Measurements from ENCODE around the gene VPS51. TPM values are rescaled to one million over a fixed set of nuclear protein-coding genes. Genes with fewer than 3 reads are reported as not detected.
A peak's percentile ranks its signal among the peaks of the same experiment; 100 is the strongest.

VPS51 gene
- total and polyA plus RNA-seq, 2 of the 13 experiments (the other 11 are each of a cell fraction or from before 2014, with no cell fraction given) = 76.3 to 90.6 TPM

DNA sequence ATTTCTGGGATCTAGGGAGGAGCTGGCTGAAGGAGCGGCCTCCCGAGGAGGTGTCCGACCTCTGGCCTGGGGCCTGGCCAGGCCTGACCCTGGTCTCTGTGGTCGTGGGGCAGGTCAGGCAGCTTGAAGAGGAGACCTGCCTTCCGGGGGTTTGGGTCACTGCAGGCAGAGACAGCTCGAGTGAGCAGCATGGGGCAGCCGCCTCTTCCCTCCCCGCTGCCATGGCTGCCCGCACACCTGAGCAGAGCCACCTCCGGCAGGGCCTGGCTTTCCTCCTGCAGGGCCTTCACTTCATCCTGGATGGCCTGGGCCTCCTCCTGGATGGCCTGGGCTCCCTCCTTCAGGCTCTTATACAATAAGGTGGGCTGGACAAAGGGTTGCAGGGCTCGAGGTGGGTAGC, 29.7 kb upstream of the VPS51 start:
- no peaks in the 10 kb centered on the region for H3K79me2 ChIP-seq (ENCODE audit: insufficient read depth, low read length)
- TSS peak; percentile 63 for BruUV-seq (replicated peaks)
- H3K9me3 ChIP-seq (ENCODE audit: low read length) = no peaks in the 10 kb centered on the region
- no peaks in the 10 kb centered on the region for H3K27me3 ChIP-seq (ENCODE audit: control insufficient read depth in 1 of 2, insufficient read depth in 2 of 2, low read length in 2 of 2)
- in situ Hi-C loops (cut with HindIII; ENCODE audit: extremely low pct_ligation_motif_present, low pct_unique_long_range_greater_than_20kb) (loop anchor here (5.0 kb wide), 1 partner anchor 39 kb away; the partner anchor contains the start of gene SNX15), intact Hi-C loops (cut with micrococcal nuclease; ENCODE audit: unreplicated experiment) (no loop called here)
- H3K4me3 ChIP-seq (replicated peaks in 1 of 3; ENCODE audit: insufficient read depth in 1 of 3, low read depth in 2 of 3, low read length in 3 of 3) = peak overlapping the region; percentile 65 to 79 (median 67)
- peak overlapping the region; percentile 74 for H3K9ac ChIP-seq (ENCODE audit: insufficient read depth, low read depth, low read length)
- 0% methylated on average over 1 of the region's 11 CpGs for WGBS (ENCODE audit: low lambda C conversion rate)
- H3K36me3 ChIP-seq (replicated peaks in 1 of 2; ENCODE audit: control insufficient read depth in 1 of 2, insufficient read depth in 2 of 2, low read length in 2 of 2) = no peaks in the 10 kb centered on the region
- H2AFZ ChIP-seq (ENCODE audit: low read length) = no peak overlapping the region
- H3K4me2 ChIP-seq (ENCODE audit: low read depth, low read length) = peak overlapping the region; percentile 87
- no peak for FAIRE-seq
- no peak for DNase-seq (ENCODE audit: low spot score)
- ChIA-PET CTCF (ENCODE audit: low intra/inter-chr PET ratio, low total read pairs) (no interaction called here), POLR2A (interaction anchor here (0.5 to 2.2 kb wide), 15 partner anchors 10 to 357 kb away, joined by 3 to 10 read pairs (median 5); partner anchors contain the start of genes ARL2, NEAT1, SAC3D1 and TM7SF2)
- H3K27ac ChIP-seq (ENCODE audit: extremely low read length, insufficient read depth, low read length) = peak overlapping the region; percentile 59
- H3K4me1 ChIP-seq (ENCODE audit: insufficient read depth, low read length) = peaks cover 37% of the 10 kb centered on the region
- no peaks in the 10 kb centered on the region for H4K20me1 ChIP-seq (ENCODE audit: insufficient read depth, low read length)
- ATAC-seq = peak; percentile 68
- no peak for TF ChIP-seq NFIC (IDR thresholded peaks at IDR 0.05; ENCODE audit: low read length)
- TF ChIP-seq ZFX (CRISPR knock-in tag; IDR thresholded peaks at IDR 0.05; ENCODE audit: low read depth) = peak; percentile 61
- TF ChIP-seq ZNF263 (CRISPR knock-in tag; IDR thresholded peaks at IDR 0.05) = peak; percentile 37; the same call in 1 of the 2 replicates
- no peak for TF ChIP-seq NR3C1 (CRISPR knock-in tag; IDR thresholded peaks at IDR 0.05)
- peak; percentile 28; the same call in 1 of the 2 replicates for TF ChIP-seq HDAC1 (CRISPR knock-in tag; IDR thresholded peaks at IDR 0.05)
- TF ChIP-seq, protein P1, sequence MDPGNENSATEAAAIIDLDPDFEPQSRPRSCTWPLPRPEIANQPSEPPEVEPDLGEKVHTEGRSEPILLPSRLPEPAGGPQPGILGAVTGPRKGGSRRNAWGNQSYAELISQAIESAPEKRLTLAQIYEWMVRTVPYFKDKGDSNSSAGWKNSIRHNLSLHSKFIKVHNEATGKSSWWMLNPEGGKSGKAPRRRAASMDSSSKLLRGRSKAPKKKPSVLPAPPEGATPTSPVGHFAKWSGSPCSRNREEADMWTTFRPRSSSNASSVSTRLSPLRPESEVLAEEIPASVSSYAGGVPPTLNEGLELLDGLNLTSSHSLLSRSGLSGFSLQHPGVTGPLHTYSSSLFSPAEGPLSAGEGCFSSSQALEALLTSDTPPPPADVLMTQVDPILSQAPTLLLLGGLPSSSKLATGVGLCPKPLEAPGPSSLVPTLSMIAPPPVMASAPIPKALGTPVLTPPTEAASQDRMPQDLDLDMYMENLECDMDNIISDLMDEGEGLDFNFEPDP (CRISPR knock-in tag; conservative IDR thresholded peaks at IDR 0.05) = 0 out of 2 replicates have a peak, but pooled peaks have one; percentile 56
- TF ChIP-seq ZNF572 (CRISPR knock-in tag; IDR thresholded peaks at IDR 0.05) = 0 out of 2 replicates have a peak, but pooled peaks have one; percentile 18
- TF ChIP-seq, protein P2, sequence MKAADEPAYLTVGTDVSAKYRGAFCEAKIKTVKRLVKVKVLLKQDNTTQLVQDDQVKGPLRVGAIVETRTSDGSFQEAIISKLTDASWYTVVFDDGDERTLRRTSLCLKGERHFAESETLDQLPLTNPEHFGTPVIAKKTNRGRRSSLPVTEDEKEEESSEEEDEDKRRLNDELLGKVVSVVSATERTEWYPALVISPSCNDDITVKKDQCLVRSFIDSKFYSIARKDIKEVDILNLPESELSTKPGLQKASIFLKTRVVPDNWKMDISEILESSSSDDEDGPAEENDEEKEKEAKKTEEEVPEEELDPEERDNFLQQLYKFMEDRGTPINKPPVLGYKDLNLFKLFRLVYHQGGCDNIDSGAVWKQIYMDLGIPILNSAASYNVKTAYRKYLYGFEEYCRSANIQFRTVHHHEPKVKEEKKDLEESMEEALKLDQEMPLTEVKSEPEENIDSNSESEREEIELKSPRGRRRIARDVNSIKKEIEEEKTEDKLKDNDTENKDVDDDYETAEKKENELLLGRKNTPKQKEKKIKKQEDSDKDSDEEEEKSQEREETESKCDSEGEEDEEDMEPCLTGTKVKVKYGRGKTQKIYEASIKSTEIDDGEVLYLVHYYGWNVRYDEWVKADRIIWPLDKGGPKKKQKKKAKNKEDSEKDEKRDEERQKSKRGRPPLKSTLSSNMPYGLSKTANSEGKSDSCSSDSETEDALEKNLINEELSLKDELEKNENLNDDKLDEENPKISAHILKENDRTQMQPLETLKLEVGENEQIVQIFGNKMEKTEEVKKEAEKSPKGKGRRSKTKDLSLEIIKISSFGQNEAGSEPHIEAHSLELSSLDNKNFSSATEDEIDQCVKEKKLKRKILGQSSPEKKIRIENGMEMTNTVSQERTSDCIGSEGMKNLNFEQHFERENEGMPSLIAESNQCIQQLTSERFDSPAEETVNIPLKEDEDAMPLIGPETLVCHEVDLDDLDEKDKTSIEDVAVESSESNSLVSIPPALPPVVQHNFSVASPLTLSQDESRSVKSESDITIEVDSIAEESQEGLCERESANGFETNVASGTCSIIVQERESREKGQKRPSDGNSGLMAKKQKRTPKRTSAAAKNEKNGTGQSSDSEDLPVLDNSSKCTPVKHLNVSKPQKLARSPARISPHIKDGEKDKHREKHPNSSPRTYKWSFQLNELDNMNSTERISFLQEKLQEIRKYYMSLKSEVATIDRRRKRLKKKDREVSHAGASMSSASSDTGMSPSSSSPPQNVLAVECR (CRISPR knock-in tag; IDR thresholded peaks at IDR 0.05; ENCODE audit: borderline replicate concordance) = peak; percentile 36; the same call in 1 of the 2 replicates
- TF ChIP-seq YY1 (IDR thresholded peaks at IDR 0.05; ENCODE audit: insufficient read depth, insufficient replicate concordance, low read depth, low read length) = peak; percentile 23
- TF ChIP-seq IKZF4 (CRISPR knock-in tag; IDR thresholded peaks at IDR 0.05; ENCODE audit: borderline replicate concordance, low read depth, not compliant biosample characterization) = peak; percentile 67
- 0 out of 2 replicates have a peak, but pooled peaks have one; percentile 24 for TF ChIP-seq FOXO1 (CRISPR knock-in tag; IDR thresholded peaks at IDR 0.05)
- 0 out of 2 replicates have a peak, but pooled peaks have one; percentile 21 for TF ChIP-seq ZSCAN31 (CRISPR knock-in tag; IDR thresholded peaks at IDR 0.05; ENCODE audit: low read depth)
- TF ChIP-seq, protein P3, sequence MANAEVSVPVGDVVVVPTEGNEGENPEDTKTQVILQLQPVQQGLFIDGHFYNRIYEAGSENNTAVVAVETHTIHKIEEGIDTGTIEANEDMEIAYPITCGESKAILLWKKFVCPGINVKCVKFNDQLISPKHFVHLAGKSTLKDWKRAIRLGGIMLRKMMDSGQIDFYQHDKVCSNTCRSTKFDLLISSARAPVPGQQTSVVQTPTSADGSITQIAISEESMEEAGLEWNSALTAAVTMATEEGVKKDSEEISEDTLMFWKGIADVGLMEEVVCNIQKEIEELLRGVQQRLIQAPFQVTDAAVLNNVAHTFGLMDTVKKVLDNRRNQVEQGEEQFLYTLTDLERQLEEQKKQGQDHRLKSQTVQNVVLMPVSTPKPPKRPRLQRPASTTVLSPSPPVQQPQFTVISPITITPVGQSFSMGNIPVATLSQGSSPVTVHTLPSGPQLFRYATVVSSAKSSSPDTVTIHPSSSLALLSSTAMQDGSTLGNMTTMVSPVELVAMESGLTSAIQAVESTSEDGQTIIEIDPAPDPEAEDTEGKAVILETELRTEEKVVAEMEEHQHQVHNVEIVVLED (CRISPR knock-in tag; IDR thresholded peaks at IDR 0.05; ENCODE audit: borderline replicate concordance) = 0 out of 2 replicates have a peak, but pooled peaks have one; percentile 16
- 0 out of 2 replicates have a peak, but pooled peaks have one; percentile 37 for TF ChIP-seq JUND (CRISPR knock-in tag; IDR thresholded peaks at IDR 0.05)
- TF ChIP-seq PHF8 (CRISPR knock-in tag; IDR thresholded peaks at IDR 0.05) = peak; percentile 66
- TF ChIP-seq ZNF296 (CRISPR knock-in tag; conservative IDR thresholded peaks at IDR 0.05) = 0 out of 2 replicates have a peak, but pooled peaks have one; percentile 37
- TF ChIP-seq ZNF839 (CRISPR knock-in tag; IDR thresholded peaks at IDR 0.05; ENCODE audit: borderline replicate concordance) = peak; percentile 40; the same call in 1 of the 2 replicates
